A204.1 (cell line): ENCODE results near the gene GTPBP3.

Source experiments
- FAIRE-seq: peaks from 2 replicates; lab custom pipeline; 2012; peaks lifted over from hg19 to GRCh38; lab: Jason Lieb, UNC

Gene GTPBP3

GRCh38 chr19:17389957-17390664 is 52.8 kb downstream of the GTPBP3 start:
- no peak for FAIRE-seq

GRCh38 chr19:17390665-17391370 is 53.5 kb downstream of the GTPBP3 start:
- FAIRE-seq, result peak; percentile 30

GRCh38 chr19:17391371-17392151 is 54.2 kb downstream of the GTPBP3 start:
- FAIRE-seq, result no peak
